AG20443 (cell line): ENCODE data around the gene ATXN7L2.

Experiments used
- DNase-seq: peaks from one replicate; pipeline ENCODE4 v3.0.0; 2012; ENCODE audit warnings: low spot score, mixed read lengths

Gene ATXN7L2

DNA sequence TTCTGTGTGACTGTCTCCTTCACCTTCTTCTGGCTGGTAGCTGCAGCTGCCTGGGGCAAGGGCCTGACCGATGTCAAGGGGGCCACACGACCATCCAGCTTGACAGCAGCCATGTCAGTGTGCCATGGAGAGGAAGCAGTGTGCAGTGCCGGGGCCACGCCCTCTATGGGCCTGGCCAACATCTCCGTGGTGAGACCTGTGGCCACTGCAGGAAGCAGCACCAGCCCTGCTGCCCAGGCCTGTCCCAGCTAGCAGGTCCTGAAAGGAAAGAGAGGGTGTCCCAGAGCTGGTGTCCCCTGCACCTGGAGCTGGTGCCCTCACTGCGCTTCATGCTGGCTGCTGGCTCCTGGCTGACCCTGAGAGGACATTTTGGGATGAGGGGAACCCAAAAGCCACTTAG lies 5.9 kb upstream of the ATXN7L2 start:
- no peak for DNase-seq

- DNase-seq: no peak
Measured at GRCh38 chr1:109478806-109479205, 4.9 kb upstream of the ATXN7L2 start.

DNA sequence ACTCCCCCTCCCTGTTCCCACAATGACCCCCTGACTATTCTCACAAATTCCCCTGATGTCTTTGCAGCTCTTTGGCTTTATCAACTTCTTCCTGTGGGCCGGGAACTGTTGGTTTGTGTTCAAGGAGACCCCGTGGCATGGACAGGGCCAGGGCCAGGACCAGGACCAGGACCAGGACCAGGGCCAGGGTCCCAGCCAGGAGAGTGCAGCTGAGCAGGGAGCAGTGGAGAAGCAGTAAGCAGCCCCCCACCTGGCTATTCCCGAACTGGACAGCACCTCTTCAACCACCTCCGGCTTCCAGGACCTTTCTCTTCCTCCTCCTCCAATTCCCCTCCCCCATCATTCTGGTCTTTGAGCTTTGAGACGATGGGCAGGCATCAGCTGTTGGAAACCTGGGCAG lies 4.4 kb upstream of the ATXN7L2 start:
- DNase-seq: no peak

- DNase-seq: no peak
Measured at GRCh38 chr1:109479901-109480300, 3.8 kb upstream of the ATXN7L2 start.

DNA sequence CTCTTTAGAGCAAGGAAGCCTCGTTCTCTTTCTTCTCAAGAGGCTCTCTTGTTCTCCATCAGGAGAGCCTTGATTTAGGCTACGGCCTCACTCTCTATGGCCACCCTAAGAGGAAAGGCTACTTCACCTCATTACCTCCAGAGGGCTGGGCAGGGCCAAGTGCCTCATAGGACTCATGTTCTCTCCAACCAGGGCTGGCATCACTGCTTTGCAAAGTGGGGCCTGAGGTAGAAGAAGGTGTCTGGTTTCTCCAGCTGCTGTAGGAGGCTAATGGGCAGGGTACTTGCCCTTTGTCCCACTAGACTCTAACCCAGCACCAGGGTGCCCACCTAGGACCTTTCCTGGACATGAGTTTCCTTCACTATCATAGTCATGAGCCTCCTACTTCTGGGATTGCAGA lies 2.1 kb upstream of the ATXN7L2 start:
- no peak for DNase-seq

GRCh38 chr1:109482242-109482641 lies 1.5 kb upstream of the ATXN7L2 start:
- DNase-seq: no peak

DNA sequence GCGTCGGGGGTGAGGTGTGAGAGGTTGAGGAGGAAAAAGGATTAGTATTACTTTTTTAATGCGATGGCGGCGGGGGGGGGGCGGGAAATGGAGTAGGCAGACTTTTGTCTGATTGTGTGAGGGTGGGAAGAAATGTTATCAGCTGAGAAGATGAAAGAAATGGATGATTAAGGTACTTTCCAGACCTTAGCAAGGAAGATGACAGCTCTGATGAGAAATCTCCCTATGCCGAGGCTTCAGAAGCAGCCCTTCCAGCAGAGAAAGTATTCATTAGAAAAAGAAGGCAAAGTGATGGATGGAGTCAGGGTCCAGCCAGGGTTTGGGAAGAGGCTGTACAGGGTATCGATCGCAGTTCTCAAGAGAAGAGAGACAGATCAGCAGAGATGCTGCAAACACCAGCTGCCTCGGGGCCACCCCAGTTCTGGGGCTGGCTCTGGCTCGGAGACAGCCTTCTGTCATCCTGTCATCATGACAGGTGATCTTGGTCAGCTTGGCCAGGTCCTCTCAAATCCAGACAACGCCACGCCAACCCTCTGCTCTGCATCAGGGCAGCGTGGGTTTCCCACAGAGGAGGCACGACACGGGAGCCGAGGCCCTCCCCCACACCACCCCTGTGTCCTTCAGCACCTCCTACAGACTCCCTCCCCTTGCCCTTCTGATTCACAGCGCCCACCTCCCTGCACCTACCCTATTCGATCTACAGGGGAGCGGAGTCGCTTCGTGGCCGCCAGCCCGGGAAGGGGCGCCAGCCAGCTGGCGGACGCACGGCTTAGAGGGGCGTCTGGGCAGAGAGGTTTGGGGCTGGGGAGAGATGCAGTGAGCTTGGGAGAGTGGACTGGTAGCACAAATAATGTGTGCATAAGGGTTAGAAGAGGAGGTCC lies 674 bp upstream of the ATXN7L2 start:
- no peak for DNase-seq

GRCh38 chr1:109484519-109484975 lies 842 bp downstream of the ATXN7L2 start:
- no peak for DNase-seq

DNA sequence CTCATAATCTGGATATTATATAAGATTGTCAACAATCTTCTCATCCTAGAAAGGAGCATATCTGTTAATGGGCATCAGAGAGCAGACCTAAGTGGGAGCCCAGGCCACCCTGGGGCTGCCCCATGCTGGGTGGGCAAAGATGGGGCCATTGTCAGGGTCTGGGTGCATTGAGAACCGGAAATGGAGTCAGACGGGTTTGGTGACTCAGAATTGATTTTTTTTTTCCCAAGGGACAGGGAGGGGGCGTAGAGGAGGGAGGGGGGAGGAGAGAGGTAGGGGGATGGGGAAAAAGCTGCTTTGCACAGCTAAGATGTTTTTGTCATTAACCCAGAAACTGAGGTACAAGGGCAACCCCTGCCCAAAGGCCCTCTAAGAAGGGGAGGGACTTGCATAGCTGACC lies 1.3 kb downstream of the ATXN7L2 start:
- no peak for DNase-seq

DNA sequence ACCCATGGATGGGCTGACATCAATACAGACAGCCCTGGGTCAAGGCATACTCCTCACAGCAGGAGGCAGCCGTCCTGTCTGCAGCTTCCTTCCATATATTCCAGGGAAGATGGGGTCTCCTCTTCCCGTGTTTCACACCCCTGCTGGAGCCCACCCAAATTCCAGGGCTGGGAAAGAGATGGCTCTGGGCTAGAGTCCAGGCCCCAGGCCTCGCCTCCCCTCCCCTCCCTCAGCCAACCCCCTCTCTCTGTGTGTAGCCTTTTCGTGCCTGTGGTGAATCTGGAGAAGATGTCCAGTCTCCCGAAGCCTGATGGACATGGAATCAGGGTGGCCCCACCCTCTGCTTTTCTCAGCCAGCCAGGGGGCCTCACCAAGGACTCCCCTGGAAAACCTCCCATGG lies 3.6 kb downstream of the ATXN7L2 start:
- no peak for DNase-seq

- no peak for DNase-seq
Measured at GRCh38 chr1:109488201-109488600, 4.5 kb downstream of the ATXN7L2 start.

DNA sequence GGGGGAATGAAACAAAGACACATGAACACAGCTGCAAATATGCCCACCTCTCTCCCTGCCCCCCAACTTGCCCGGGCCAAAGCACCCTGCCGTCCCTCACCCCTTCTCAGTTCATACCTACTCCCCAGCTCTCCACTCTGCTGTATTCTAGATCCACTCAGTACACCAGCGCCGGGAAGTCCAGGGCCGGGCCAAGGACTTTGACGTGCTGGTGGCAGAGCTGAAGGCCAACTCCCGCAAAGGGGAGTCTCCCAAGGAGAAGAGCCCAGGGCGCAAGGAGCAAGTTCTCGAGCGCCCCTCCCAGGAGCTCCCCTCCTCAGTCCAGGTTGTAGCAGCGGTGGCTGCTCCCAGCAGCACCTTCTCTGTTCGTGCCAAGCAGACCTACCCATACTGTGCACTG lies 5.0 kb downstream of the ATXN7L2 start:
- DNase-seq: no peak

DNA sequence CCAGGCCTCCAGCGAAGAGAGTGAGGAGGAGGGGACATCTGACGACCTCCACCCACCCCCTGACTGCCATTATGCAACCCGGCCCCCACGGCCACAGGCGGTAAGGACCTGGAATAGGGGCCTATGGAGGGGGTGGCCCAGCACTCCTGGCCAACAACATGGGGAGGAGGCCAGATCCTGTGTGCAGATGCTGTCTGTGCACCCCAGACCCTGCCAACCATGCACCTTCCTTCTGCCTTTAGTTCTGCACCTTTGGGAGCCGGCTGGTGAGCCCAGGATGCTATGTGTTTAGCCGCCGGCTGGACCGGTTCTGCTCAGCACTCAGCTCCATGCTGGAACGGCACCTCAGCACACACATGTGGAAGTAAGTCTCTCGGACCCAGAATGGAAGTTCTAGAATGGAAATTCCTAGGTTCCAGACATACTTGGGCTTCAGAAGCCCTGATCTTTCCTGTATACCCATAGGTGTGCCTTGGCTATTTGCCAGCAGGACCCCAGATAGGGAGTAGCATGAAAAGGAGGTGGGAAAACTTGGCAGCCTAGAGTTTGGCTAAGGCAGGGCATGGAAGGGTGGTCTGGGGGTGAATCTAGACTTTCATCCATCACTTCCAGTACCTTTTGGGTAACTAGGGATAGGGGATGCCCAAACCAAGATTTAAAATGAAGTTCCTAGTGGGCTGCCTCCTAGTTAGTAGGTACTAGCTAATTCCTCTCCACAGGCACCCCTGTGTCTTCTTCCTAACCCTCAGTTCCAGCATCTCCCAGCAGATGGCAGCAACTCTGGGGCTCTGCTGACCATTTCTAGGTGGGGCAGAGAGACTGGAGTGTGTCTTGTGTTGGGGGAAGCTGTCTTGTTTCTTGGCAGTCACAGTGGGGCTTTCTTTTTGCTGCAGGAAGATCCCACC lies 6.6 kb downstream of the ATXN7L2 start:
- peak; percentile 84 for DNase-seq

DNA sequence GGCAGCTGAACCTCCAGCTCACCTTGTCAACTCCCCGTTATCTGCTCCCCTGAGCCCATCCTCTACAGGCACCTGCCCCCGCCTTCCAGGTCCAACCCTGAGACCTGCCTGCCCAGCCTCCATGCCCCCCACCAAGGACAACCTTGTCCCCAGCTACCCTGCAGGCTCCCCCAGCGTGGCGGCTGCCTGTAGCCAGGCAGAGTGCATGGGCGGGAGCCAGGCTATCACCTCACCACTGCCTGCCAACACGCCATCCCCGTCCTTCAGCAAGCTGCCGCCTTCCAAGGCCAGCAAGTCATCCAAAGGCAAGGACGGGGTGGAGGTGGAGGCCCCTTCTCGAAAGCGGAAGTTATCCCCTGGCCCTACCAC lies 7.2 kb downstream of the ATXN7L2 start:
- DNase-seq: no peak

GRCh38 chr1:109491372-109491771 lies 7.7 kb downstream of the ATXN7L2 start:
- no peak for DNase-seq

GRCh38 chr1:109492779-109493178 lies 9.1 kb downstream of the ATXN7L2 start:
- no peak for DNase-seq

GRCh38 chr1:109493227-109493626 lies 9.5 kb downstream of the ATXN7L2 start:
- DNase-seq: no peak

GRCh38 chr1:109493805-109494539 lies 10.3 kb downstream of the ATXN7L2 start, which contains the start of gene CYB561D1:
Gene CYB561D1, plus strand, starts transcription at chr1:109494094. Its CDS starts 46 bp downstream, at chr1:109494140.
- peak; percentile 95 for DNase-seq

DNA sequence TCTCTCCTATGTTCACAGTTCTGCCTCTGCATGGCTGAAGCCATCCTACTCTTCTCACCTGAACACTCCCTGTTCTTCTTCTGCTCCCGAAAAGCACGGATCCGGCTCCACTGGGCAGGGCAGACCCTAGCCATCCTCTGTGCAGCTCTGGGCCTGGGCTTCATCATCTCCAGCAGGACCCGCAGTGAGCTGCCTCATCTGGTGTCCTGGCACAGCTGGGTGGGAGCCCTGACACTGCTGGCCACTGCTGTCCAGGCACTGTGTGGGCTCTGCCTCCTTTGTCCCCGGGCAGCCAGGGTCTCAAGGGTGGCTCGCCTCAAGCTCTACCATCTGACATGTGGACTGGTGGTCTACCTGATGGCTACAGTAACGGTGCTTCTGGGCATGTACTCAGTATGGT lies 12.0 kb downstream of the ATXN7L2 start:
- DNase-seq: no peak

DNA sequence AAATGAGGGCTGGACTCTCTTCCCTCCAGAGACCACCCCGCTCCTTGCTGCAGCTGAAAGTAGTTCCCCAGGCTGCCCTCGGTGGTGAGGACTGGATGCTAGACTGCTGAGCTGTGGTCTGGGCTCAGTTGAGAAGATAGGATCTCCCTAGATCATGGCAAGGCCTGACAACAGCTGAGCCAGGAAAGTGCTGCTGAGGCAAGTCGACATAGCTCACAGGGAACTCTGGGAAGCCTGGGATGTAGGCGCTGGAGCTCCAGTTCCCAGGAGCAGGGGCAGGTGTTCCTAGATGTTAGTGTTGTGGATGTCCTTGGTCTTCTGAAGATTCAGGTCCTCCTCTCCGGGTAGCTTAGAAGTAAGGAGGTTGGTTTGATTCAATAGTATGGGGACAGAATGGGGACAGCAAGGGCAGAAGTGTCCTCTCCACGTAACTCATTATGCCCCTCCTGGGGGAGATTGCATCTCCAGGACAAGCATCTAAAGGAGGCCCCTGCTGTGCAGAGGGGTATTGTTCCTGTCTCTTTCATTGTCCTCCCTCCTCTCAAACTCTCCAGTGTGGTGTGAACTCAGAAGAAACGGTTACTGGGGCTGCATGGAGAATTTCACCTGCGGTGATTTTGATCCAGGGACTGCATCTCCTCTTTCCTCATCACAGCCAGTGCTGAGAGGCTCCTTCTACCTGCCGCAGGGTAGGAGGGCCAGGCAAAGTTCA lies 13.9 kb downstream of the ATXN7L2 start:
- DNase-seq: no peak

GRCh38 chr1:109498161-109498801 lies 14.6 kb downstream of the ATXN7L2 start:
- DNase-seq: peak; percentile 43
